ENCODE results near the gene HTT. TPM values are rescaled to one million over a fixed set of nuclear protein-coding genes. Genes with fewer than 3 reads are reported as not detected.

The HTT gene
- total and polyA plus RNA-seq, 2 of the 8 experiments (the other 6 are each of a cell fraction or from before 2014, with no cell fraction given): 24.0 to 71.0 TPM

GRCh38 chr4:3221184-3221494, 146.7 kb downstream of the HTT start:
- Histone ChIP-seq H3K23ac (ENCODE audit: insufficient read length) (no peak overlapping the region), H2BK12ac (ENCODE audit: low read depth, low read length) (no peak overlapping the region), H3K79me2 (ENCODE audit: control insufficient read depth in 1 of 2, insufficient read depth in 2 of 2, low read length in 2 of 2) (no peaks in the 10 kb centered on the region), H3K9ac (replicated peaks in 1 of 4; ENCODE audit: extremely low read depth in 1 of 4, low read depth in 3 of 4, low read length in 3 of 4) (no peak overlapping the region), H2BK20ac (ENCODE audit: low read length) (no peak overlapping the region), H3K9me3 (ENCODE audit: insufficient read depth in 2 of 2, low read depth in 1 of 2, low read length in 1 of 2) (no peaks in the 10 kb centered on the region), H2AK5ac (ENCODE audit: low read depth, low read length) (no peak overlapping the region), H3K4me1 (replicated peaks in 1 of 4; ENCODE audit: control insufficient read depth in 3 of 4, insufficient read depth in 4 of 4, low read length in 3 of 4) (no peaks in the 10 kb centered on the region), H2BK120ac (replicated peaks; ENCODE audit: low read depth, low read length) (no peak overlapping the region), H3K18ac (ENCODE audit: extremely low read depth, low read length) (no peak overlapping the region), H3K79me1 (ENCODE audit: low read depth, low read length) (no peaks in the 10 kb centered on the region), H4K8ac (ENCODE audit: extremely low read depth, insufficient read depth, low read length) (no peak overlapping the region), H2BK15ac (ENCODE audit: low read length) (no peak overlapping the region), H3K27ac (ENCODE audit: low read depth, low read length) (no peak overlapping the region), H3K4me3 (ENCODE audit: extremely low read depth in 1 of 4, insufficient read depth in 2 of 4, low read depth in 3 of 4, low read length in 4 of 4) (no peak overlapping the region), H3K4me2 (ENCODE audit: insufficient read depth in 1 of 2, low read depth in 2 of 2, low read length in 2 of 2) (no peak overlapping the region), H4K5ac (ENCODE audit: insufficient read length, low read depth, low read length) (no peak overlapping the region), H4K20me1 (replicated peaks in 1 of 2; ENCODE audit: control insufficient read depth in 1 of 2, insufficient read depth in 2 of 2, low read length in 2 of 2) (peaks cover 3 to 7% of the 10 kb centered on the region in 2 experiments), H4K91ac (replicated peaks; ENCODE audit: insufficient read length, low read length) (no peak overlapping the region), H3K14ac (ENCODE audit: insufficient read length) (no peak overlapping the region), H3K56ac (replicated peaks; ENCODE audit: insufficient read length, low read depth, low read length) (no peak overlapping the region), H3K4ac (replicated peaks; ENCODE audit: insufficient read length, low read depth, low read length) (no peak overlapping the region), H3K27me3 (replicated peaks in 1 of 4; ENCODE audit: control insufficient read depth in 3 of 4, extremely low read depth in 1 of 4, insufficient read depth in 3 of 4, low read length in 3 of 4) (no peaks in the 10 kb centered on the region), H2AFZ (ENCODE audit: low read length) (no peak overlapping the region), H3K36me3 (ENCODE audit: control insufficient read depth in 2 of 4, insufficient read depth in 4 of 4, low read length in 3 of 4) (peaks cover 17 to 58% (median 46%) of the 10 kb centered on the region in 4 experiments; a peak in 7 of 8 replicates), H2BK5ac (ENCODE audit: low read depth, low read length) (no peak overlapping the region), H3K23me2 (ENCODE audit: low read depth, low read length) (no peaks in the 10 kb centered on the region)
- no peak for TF ChIP-seq GABPA (IDR thresholded peaks at IDR 0.05; ENCODE audit: borderline replicate concordance, insufficient read depth, low read length)
- TF ChIP-seq RAD21 (IDR thresholded peaks at IDR 0.05 in 1 of 2, conservative IDR thresholded peaks at IDR 0.05 in 1 of 2; ENCODE audit: low read depth in 2 of 2, low read length in 2 of 2): no peak
- no peak for TF ChIP-seq KDM4A (IDR thresholded peaks at IDR 0.05; ENCODE audit: low read depth, low read length, severe bottlenecking)
- TF ChIP-seq NANOG (IDR thresholded peaks at IDR 0.05; ENCODE audit: insufficient read depth, low read depth, low read length, poor library complexity, severe bottlenecking): no peak
- no peak for TF ChIP-seq SUZ12 (IDR thresholded peaks at IDR 0.05; ENCODE audit: low read length)
- CTCF ChIA-PET (ENCODE audit: partially characterized antibody): interaction anchor here (1.6 kb wide), 1 partner anchor 10 kb away, joined by 5 read pairs; no protein-coding TSS in a partner anchor
- FAIRE-seq (no peak), DNase-seq (ENCODE audit: low read depth in 1 of 2, low spot score in 2 of 2) (no peak)
- POLR2A ChIA-PET (ENCODE audit: partially characterized antibody): no interaction called here
- 85% methylated on average over 8 of the region's 8 CpGs; no CpG with 5 or more reads in 1 of the 2 experiments for WGBS, 2 experiments (ENCODE audit: extremely low coverage in 1 of 2, insufficient coverage in 1 of 2, insufficient read length in 1 of 2, insufficient replicate concordance in 2 of 2, low coverage in 1 of 2, low lambda C conversion rate in 2 of 2, missing lambda C conversion rate in 1 of 2)
